Measurements from ENCODE around the gene HTR4.

Gene HTR4

DNA sequence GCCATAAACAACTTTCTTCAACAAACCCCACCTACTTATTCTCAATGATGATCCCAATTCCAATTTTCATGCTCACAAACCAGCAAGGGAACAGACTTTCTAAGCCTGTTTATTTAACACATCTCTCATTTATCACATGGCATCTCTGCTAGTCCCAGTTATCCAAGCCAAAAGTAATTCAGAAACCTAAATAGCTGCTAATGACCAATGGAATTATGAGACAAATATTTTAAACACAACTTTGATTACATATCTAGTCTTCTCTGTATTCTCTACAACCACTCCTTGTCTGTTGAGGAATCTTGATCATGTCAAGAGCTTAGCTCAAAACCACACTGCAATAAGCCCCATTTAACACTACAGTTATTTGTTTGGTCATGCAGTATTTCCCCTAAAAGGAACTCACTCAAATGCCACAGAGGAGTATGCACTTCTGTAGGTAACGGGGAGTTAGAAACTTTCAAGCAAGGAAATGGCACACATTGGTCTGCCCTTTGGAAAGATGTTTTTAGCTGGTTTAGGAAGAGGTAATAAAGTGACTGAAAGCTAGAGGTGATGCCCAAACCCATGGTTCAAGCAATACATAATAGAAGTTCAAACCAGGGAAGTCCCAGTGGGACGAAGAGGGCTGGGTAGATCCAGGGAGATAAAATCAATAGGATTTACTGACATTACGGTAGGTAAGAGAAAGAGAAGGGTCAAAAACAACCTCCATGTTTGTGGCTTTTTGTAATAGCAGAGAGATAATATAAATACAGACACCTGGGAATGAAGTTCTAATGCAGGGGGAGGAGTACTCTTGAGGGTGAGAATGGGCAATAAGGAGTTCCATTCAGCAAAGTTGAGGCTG lies 42.1 kb upstream of the HTR4 start:
- CTCF ChIA-PET, result no interaction called here
- DNase-seq (ENCODE audit: extremely low spot score), result no peak
- TF ChIP-seq FOXK2 (IDR thresholded peaks at IDR 0.05), result no peak
- TF ChIP-seq ARNT (IDR thresholded peaks at IDR 0.05), result no peak
- no peak for TF ChIP-seq ZNF384 (IDR thresholded peaks at IDR 0.05)
- TF ChIP-seq NFRKB (IDR thresholded peaks at IDR 0.05), result no peak
- TF ChIP-seq L3MBTL2 (conservative IDR thresholded peaks at IDR 0.05), result no peak
- no peak for TF ChIP-seq LEF1 (IDR thresholded peaks at IDR 0.05; ENCODE audit: borderline replicate concordance)
- no peak for TF ChIP-seq ELF4 (IDR thresholded peaks at IDR 0.05)
- no peak for TF ChIP-seq TARDBP (IDR thresholded peaks at IDR 0.05)
- no peak for TF ChIP-seq SUZ12 (IDR thresholded peaks at IDR 0.05)
- TF ChIP-seq FOXA1 (IDR thresholded peaks at IDR 0.05), result no peak
- no peak for TF ChIP-seq FOXM1 (IDR thresholded peaks at IDR 0.05; ENCODE audit: borderline replicate concordance)
- TF ChIP-seq SP1 (IDR thresholded peaks at IDR 0.05), result no peak
- TF ChIP-seq HDGF (IDR thresholded peaks at IDR 0.05; ENCODE audit: borderline replicate concordance), result no peak
- TF ChIP-seq, protein P1, sequence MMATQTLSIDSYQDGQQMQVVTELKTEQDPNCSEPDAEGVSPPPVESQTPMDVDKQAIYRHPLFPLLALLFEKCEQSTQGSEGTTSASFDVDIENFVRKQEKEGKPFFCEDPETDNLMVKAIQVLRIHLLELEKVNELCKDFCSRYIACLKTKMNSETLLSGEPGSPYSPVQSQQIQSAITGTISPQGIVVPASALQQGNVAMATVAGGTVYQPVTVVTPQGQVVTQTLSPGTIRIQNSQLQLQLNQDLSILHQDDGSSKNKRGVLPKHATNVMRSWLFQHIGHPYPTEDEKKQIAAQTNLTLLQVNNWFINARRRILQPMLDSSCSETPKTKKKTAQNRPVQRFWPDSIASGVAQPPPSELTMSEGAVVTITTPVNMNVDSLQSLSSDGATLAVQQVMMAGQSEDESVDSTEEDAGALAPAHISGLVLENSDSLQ (IDR thresholded peaks at IDR 0.05), result no peak
- POLR2A ChIA-PET, result no interaction called here

DNA sequence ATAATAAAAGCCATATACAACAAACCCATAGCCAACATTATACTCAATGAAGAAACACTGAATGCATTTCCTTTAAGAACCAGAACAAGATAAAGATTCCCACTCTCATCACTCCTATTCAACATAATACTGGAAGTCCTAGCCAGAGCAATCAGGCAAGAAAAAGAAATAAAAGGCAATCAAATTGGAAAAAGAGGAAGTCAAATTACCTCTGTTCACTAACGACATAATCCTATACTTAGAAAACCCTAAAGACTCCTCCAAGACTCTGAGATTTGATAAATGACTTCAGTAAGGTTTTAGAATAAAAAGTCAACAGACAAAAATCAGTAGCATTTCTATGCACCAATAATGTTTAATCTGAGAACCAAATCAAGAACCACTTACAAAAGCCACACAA lies 36.6 kb upstream of the HTR4 start:
- ChIA-PET CTCF (no interaction called here), POLR2A (no interaction called here)
- no peak for TF ChIP-seq FOXA1 (IDR thresholded peaks at IDR 0.05)
- no peak for TF ChIP-seq ARNT (IDR thresholded peaks at IDR 0.05)
- TF ChIP-seq FOXK2 (IDR thresholded peaks at IDR 0.05), result no peak
- TF ChIP-seq L3MBTL2 (conservative IDR thresholded peaks at IDR 0.05), result no peak
- TF ChIP-seq TARDBP (IDR thresholded peaks at IDR 0.05), result no peak
- no peak for TF ChIP-seq SP1 (IDR thresholded peaks at IDR 0.05)
- TF ChIP-seq ZNF384 (IDR thresholded peaks at IDR 0.05), result no peak
- no peak for TF ChIP-seq ELF4 (IDR thresholded peaks at IDR 0.05)
- no peak for TF ChIP-seq FOXM1 (IDR thresholded peaks at IDR 0.05; ENCODE audit: borderline replicate concordance)
- TF ChIP-seq SUZ12 (IDR thresholded peaks at IDR 0.05), result no peak
- no peak for DNase-seq (ENCODE audit: extremely low spot score)

DNA sequence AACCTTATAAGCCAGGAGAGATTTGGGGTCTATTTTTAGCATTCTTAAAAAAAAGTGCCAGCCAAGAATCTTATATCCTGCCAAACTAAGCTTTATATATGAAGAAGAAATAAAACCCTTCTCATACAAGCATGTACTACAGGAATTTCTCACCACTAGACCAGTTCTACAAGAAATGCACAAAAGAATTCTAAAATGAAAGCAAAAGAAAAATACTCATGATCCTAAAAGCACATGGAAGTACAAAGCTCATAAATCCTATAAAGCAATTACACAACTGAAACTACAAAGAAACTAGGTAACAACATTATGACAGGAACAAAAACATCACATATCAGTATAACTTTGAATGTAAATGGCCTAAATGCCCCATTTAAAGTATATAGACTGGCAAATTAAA lies 34.5 kb upstream of the HTR4 start:
- no peak for TF ChIP-seq L3MBTL2 (conservative IDR thresholded peaks at IDR 0.05)
- no peak for TF ChIP-seq ARNT (IDR thresholded peaks at IDR 0.05)
- no peak for TF ChIP-seq SUZ12 (IDR thresholded peaks at IDR 0.05)
- no peak for TF ChIP-seq CTBP1 (IDR thresholded peaks at IDR 0.05; ENCODE audit: borderline replicate concordance)
- no peak for TF ChIP-seq FOXA1 (IDR thresholded peaks at IDR 0.05)
- TF ChIP-seq, protein P1 (IDR thresholded peaks at IDR 0.05), result no peak
- no peak for TF ChIP-seq HDGF (IDR thresholded peaks at IDR 0.05; ENCODE audit: borderline replicate concordance)
- TF ChIP-seq LEF1 (IDR thresholded peaks at IDR 0.05; ENCODE audit: borderline replicate concordance), result no peak
- no peak for DNase-seq (ENCODE audit: extremely low spot score)
- ChIA-PET CTCF (interaction anchor here (0.6 kb wide), 1 partner anchor 11 kb away, joined by 3 read pairs; no protein-coding TSS in a partner anchor), POLR2A (no interaction called here)

DNA sequence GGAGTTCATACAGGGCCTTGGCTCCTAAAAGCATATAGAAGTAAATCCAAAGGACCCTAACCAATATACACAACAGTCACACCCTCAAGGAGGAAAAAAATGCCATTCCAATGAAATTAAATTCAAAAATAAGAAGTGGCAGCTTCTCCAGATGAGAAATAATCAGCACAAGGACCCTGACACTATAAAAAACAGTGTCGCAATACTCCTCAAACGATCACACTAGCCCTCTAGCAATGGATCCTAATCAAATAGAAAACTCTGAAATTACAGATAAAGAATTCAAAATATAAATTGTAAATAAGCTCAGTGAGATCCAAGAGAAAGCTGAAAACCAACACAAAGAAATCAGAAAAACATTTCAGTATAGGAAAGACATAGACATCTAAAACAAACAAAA lies 33.5 kb upstream of the HTR4 start:
- DNase-seq (ENCODE audit: extremely low spot score), result no peak
- ChIA-PET CTCF (no interaction called here), POLR2A (no interaction called here)
- TF ChIP-seq ELF4 (IDR thresholded peaks at IDR 0.05) (no peak), SUZ12 (IDR thresholded peaks at IDR 0.05) (no peak), ARNT (IDR thresholded peaks at IDR 0.05) (no peak), FOXM1 (IDR thresholded peaks at IDR 0.05; ENCODE audit: borderline replicate concordance) (no peak), SP1 (IDR thresholded peaks at IDR 0.05) (no peak), FOXK2 (IDR thresholded peaks at IDR 0.05) (no peak), CTBP1 (IDR thresholded peaks at IDR 0.05; ENCODE audit: borderline replicate concordance) (no peak), BHLHE40 (IDR thresholded peaks at IDR 0.05; ENCODE audit: borderline replicate concordance) (no peak), ZNF384 (IDR thresholded peaks at IDR 0.05) (no peak), NFRKB (IDR thresholded peaks at IDR 0.05) (no peak), HDGF (IDR thresholded peaks at IDR 0.05; ENCODE audit: borderline replicate concordance) (no peak), FOXA1 (IDR thresholded peaks at IDR 0.05) (no peak)

DNA sequence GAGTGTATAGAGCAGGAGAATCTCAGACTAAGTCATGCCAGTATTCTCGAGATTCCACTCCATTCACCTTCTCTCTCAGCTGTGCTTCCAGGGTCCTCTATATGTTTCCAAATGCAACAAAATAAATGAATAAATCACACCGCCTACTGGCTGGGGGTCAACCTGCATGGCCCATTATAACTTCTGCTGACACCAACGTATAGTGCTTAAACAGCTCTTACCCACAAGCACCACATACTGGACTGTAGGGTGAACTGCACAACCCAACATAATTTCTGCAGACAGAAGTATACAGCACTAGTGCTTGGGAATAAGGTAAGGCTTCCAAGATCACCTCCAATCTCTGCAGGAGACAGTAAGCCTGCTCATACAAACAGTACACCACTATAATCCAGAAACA lies 33.1 kb upstream of the HTR4 start:
- peak; percentile 49 for DNase-seq (ENCODE audit: extremely low spot score)
- CTCF ChIA-PET, result no interaction called here
- POLR2A ChIA-PET, result no interaction called here
- TF ChIP-seq NFRKB (IDR thresholded peaks at IDR 0.05), result no peak
- TF ChIP-seq ARNT (IDR thresholded peaks at IDR 0.05), result no peak
- TF ChIP-seq SUZ12 (IDR thresholded peaks at IDR 0.05), result no peak
- TF ChIP-seq SP1 (IDR thresholded peaks at IDR 0.05), result no peak
- no peak for TF ChIP-seq CTBP1 (IDR thresholded peaks at IDR 0.05; ENCODE audit: borderline replicate concordance)
- no peak for TF ChIP-seq ELF4 (IDR thresholded peaks at IDR 0.05)
- TF ChIP-seq TARDBP (IDR thresholded peaks at IDR 0.05), result no peak
- TF ChIP-seq ZNF384 (IDR thresholded peaks at IDR 0.05), result no peak
- TF ChIP-seq HDGF (IDR thresholded peaks at IDR 0.05; ENCODE audit: borderline replicate concordance), result no peak
- TF ChIP-seq FOXK2 (IDR thresholded peaks at IDR 0.05), result no peak
- TF ChIP-seq BHLHE40 (IDR thresholded peaks at IDR 0.05; ENCODE audit: borderline replicate concordance), result no peak
- no peak for TF ChIP-seq FOXA1 (IDR thresholded peaks at IDR 0.05)
- TF ChIP-seq FOXM1 (IDR thresholded peaks at IDR 0.05; ENCODE audit: borderline replicate concordance), result no peak
- TF ChIP-seq, protein P1 (IDR thresholded peaks at IDR 0.05), result no peak
- no peak for TF ChIP-seq LEF1 (IDR thresholded peaks at IDR 0.05; ENCODE audit: borderline replicate concordance)
- no peak for TF ChIP-seq L3MBTL2 (conservative IDR thresholded peaks at IDR 0.05)

DNA sequence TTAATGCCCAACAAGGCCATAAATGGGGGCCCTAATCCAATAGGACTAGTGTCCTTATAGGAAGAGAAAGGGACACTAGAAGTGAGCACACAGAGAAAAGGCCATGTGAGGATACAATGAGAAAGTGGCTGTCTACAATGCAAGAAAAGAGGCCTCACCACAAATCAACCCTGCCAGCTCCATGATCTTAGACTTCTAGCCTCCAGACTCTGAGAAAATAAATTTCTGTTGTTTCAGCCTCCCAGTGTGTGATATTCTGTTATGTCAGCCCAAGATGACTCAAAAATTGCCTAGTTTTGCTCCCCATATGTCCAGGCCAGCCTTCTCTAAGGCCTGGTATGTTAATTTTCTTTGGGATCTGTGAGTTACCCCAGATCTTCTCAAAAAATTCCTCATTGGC lies 32.3 kb upstream of the HTR4 start:
- DNase-seq (ENCODE audit: extremely low spot score), result no peak
- POLR2A ChIA-PET, result no interaction called here
- CTCF ChIA-PET, result no interaction called here
- no peak for TF ChIP-seq FOXA1 (IDR thresholded peaks at IDR 0.05)
- no peak for TF ChIP-seq NFRKB (IDR thresholded peaks at IDR 0.05)
- no peak for TF ChIP-seq TARDBP (IDR thresholded peaks at IDR 0.05)
- no peak for TF ChIP-seq FOXM1 (IDR thresholded peaks at IDR 0.05; ENCODE audit: borderline replicate concordance)
- TF ChIP-seq HDGF (IDR thresholded peaks at IDR 0.05; ENCODE audit: borderline replicate concordance), result no peak

All from HEK293T (cell line).